Dendritic cell treated with granulocyte-macrophage colony-stimulating factor and Interleukin-4, amounts not matched to agents 40 ng/mL and 50 ng/mL, for 4 days (primary cell): ENCODE data around the gene PHOX2A.

Experiments used
- H3K27ac Mint-ChIP-seq: one replicate; pipeline ENCODE4 v1.8.0; 2022; ENCODE audit warnings: mild to moderate bottlenecking, mixed read lengths
- H3K27me3 Mint-ChIP-seq: one replicate; pipeline ENCODE4 v1.8.0; 2022; ENCODE audit warnings: mild to moderate bottlenecking, mixed read lengths
- H3K36me3 Mint-ChIP-seq: one replicate; pipeline ENCODE4 v1.8.0; 2022; ENCODE audit warnings: low read depth, mixed read lengths
- H3K4me1 Mint-ChIP-seq: one replicate; pipeline ENCODE4 v1.8.0; 2022; ENCODE audit warnings: low read depth, mixed read lengths
- H3K4me3 Mint-ChIP-seq: one replicate; pipeline ENCODE4 v1.8.0; 2022; ENCODE audit warnings: mild to moderate bottlenecking, moderate library complexity, mixed read lengths
- H3K9me3 Mint-ChIP-seq: one replicate; pipeline ENCODE4 v1.8.0; 2022; ENCODE audit warnings: mixed read lengths
- intact Hi-C: fragments of 100-400 bp; cut with micrococcal nuclease; formaldehyde crosslinking; loops from one replicate; pipeline ENCODE4 v1.15.0; 2022

The PHOX2A gene

DNA sequence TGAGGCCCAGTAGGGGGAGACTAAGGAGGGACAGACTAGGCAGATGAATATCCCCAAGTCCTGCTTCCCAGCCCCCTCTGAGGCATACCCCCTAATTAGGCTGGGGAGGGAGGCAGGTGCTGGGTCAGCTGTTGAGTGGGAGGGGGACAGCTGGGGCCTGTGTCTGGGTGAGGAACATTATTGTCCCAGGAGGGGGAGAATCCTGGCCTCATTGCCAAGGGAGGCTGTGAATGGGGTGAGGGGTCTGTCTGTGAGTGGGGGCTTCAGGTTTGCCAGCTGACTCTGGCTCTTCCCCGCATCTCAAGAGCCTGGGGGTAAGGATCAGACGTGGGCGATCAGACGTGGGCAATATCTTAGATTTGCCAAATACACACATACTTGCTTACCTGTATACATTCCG, 17.3 kb downstream of the PHOX2A start:
- Mint-ChIP-seq H3K27ac (peak overlapping the region; percentile 32), H3K4me1 (peaks cover 79% of the 10 kb centered on the region), H3K27me3 (no peaks in the 10 kb centered on the region), H3K4me3 (no peak overlapping the region), H3K36me3 (peaks cover 90% of the 10 kb centered on the region), H3K9me3 (no peaks in the 10 kb centered on the region)
- intact Hi-C loops: no loop called here

DNA sequence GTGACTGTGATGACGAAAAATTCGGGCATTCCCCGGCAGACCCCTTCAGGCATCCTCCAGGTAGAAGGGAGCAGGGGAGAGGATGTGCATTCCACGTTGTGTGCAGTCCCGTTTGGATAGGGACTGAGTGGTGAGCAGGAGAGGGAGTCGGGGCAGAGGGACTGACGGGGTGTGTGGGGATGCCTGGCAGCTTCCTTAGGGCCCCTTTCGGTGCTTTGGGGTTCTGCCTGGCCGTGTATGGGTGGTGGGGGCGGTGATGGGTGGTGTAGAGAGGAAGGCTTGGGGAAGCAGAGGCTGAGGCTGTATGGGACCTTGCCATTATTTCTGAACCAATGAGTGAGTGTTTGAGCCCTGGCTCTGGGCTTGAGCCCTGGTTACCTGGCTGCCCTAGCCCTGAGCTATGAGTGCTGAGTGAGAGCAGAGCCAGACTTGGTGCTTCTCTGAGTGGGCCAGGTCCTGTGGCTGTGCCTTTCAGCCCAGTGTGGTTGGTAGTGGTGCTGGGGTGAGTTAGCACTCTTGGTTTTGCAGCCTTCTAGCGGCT, 18.5 kb downstream of the PHOX2A start:
- intact Hi-C loops: no loop called here
- Mint-ChIP-seq H3K27me3 (no peaks in the 10 kb centered on the region), H3K36me3 (peaks cover 89% of the 10 kb centered on the region), H3K4me3 (peak overlapping the region; percentile 99), H3K4me1 (peaks cover 79% of the 10 kb centered on the region), H3K9me3 (no peaks in the 10 kb centered on the region), H3K27ac (peak overlapping the region; percentile 99)

GRCh38 chr11:72224564-72225410, 19.2 kb downstream of the PHOX2A start, which contains the start of gene INPPL1:
TSS of gene INPPL1 (plus strand) at chr11:72224767. CDS start at chr11:72224985, 218 bp downstream.
- Mint-ChIP-seq H3K27me3 (no peaks in the 10 kb centered on the region), H3K9me3 (no peaks in the 10 kb centered on the region), H3K36me3 (peaks cover 89% of the 10 kb centered on the region), H3K4me3 (peak within 1 kb of the TSS; percentile 99), H3K27ac (peak within 1 kb of the TSS; percentile 99), H3K4me1 (peaks cover 78% of the 10 kb centered on the region)
- intact Hi-C loops: loop anchor here (5.0 kb wide), 1 partner anchor 122 kb away; the partner anchor contains the start of gene LAMTOR1

- Mint-ChIP-seq H3K36me3 (peaks cover 81% of the 10 kb centered on the region), H3K27ac (peak overlapping the region; percentile 99), H3K4me3 (peak overlapping the region; percentile 99), H3K4me1 (peaks cover 71% of the 10 kb centered on the region), H3K9me3 (no peaks in the 10 kb centered on the region), H3K27me3 (no peaks in the 10 kb centered on the region)
- intact Hi-C loops: loop anchor here (1.0 to 5.0 kb wide), 2 partner anchors 112 to 122 kb away; partner anchors contain the start of genes ANAPC15 and LAMTOR1
Measured at GRCh38 chr11:72223615-72224563, 20.1 kb downstream of the PHOX2A start.

DNA sequence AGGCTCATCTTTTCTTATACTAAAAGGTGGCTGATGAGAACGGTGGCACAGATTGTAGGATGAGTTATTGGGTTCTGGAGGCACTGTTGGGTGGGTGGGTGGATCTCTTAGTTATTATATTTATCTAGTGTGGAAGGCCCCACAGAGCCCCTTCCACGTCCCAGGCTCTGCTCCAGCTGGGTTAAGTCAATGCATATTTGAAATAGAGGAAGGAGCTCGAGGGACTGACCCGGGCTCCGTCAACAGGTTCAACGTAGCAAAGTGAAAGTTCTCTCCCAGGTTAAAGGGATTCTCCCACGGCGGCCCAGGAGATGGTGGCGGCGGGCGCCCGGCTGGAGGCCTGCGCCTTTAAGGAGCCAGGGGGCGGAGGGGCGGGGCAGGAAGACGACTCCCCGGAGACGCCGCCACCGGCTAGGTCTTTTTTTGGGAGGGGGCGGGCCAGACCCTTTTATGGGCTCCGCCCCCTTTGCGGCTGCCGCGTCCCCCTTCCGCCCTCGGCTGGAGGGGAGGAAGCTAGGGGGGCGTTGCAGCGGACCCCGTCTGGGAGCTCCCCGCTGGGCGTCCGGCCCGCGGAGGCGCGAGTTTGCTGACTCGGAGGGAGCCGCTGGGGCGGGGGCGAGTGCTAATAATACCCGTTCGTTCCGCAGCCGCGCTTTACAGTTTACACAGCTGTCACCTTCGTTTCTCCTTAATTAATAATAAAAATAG, 20.9 kb downstream of the PHOX2A start:
- Mint-ChIP-seq H3K9me3 (no peaks in the 10 kb centered on the region), H3K27me3 (no peaks in the 10 kb centered on the region), H3K36me3 (peaks cover 79% of the 10 kb centered on the region), H3K27ac (peak overlapping the region; percentile 99), H3K4me1 (peaks cover 71% of the 10 kb centered on the region), H3K4me3 (peak overlapping the region; percentile 99)
- intact Hi-C loops: loop anchor here (1.0 to 5.0 kb wide), 2 partner anchors 111 to 121 kb away; partner anchors contain the start of genes ANAPC15 and LAMTOR1

- Mint-ChIP-seq H3K27ac (peak overlapping the region; percentile 99), H3K4me3 (peak overlapping the region; percentile 99), H3K27me3 (no peaks in the 10 kb centered on the region), H3K9me3 (no peaks in the 10 kb centered on the region), H3K36me3 (peaks cover 74% of the 10 kb centered on the region), H3K4me1 (peaks cover 71% of the 10 kb centered on the region)
- intact Hi-C loops: loop anchor here (5.0 kb wide), 1 partner anchor 120 kb away; the partner anchor contains the start of gene LAMTOR1
Measured at GRCh38 chr11:72222106-72222891, 21.7 kb downstream of the PHOX2A start.

DNA sequence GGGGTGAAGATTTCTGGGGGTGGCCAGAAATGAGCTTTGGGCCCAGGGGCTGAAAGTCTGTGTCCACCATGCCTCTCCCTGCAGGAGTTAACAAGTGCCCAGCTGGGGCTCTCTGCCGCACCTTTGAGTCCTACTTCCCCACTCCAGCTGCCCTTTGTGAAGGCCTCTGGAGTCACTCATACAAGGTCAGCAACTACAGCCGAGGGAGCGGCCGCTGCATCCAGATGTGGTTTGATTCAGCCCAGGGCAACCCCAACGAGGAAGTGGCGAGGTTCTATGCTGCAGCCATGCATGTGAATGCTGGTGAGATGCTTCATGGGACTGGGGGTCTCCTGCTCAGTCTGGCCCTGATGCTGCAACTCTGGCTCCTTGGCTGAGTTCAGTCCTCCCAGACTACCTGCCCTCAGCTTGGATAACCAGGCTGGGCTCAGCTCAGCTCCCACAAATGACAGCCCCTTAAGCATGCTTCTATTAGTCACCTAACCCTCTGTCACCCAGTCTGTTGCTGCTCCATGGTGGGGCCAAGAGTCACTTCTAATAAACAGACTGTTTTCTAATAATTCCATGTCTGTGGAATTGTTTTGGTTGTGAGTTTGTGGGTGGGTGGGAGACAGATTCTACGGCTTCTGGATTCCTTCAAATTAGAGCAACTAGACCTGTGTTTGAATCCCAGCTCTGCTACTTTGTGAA, 22.4 kb downstream of the PHOX2A start:
- intact Hi-C loops: loop anchor here (5.0 kb wide), 1 partner anchor 119 kb away; the partner anchor contains the start of gene LAMTOR1
- H3K4me1 Mint-ChIP-seq: peaks cover 74% of the 10 kb centered on the region
- peaks cover 73% of the 10 kb centered on the region for H3K36me3 Mint-ChIP-seq
- peak overlapping the region; percentile 43 for H3K4me3 Mint-ChIP-seq
- H3K9me3 Mint-ChIP-seq: no peaks in the 10 kb centered on the region
- peak overlapping the region; percentile 99 for H3K27ac Mint-ChIP-seq
- H3K27me3 Mint-ChIP-seq: no peaks in the 10 kb centered on the region

- peaks cover 68% of the 10 kb centered on the region for H3K36me3 Mint-ChIP-seq
Measured at GRCh38 chr11:72220696-72221363, 23.1 kb downstream of the PHOX2A start.

DNA sequence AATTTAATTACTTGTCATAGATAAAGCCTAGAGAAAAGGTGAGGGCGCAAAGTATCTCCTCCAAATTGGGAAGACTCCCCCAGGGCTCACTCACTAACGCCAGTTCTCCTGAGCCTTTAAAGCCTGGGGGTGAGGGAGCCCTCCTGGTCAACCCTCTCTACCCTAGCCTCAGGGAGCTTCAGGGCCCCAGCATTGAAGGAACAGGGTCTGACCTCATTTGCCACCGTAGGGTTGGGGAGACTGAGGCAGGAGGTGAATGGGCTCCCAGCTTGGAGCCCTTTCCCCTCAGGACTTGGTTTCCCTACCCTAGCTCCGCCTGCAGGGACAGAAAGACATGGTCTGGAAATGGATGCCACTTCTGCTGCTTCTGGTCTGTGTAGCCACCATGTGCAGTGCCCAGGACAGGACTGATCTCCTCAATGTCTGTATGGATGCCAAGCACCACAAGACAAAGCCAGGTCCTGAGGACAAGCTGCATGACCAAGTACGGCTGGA, 25.7 kb downstream of the PHOX2A start:
- H3K27me3 Mint-ChIP-seq: no peaks in the 10 kb centered on the region
- H3K36me3 Mint-ChIP-seq: peaks cover 42% of the 10 kb centered on the region
- intact Hi-C loops: no loop called here
- peak overlapping the region; percentile 85 for H3K27ac Mint-ChIP-seq
- peak overlapping the region; percentile 85 for H3K4me3 Mint-ChIP-seq
- no peaks in the 10 kb centered on the region for H3K9me3 Mint-ChIP-seq
- peaks cover 65% of the 10 kb centered on the region for H3K4me1 Mint-ChIP-seq

More at GRCh38 chr11:72220696-72221363, 23.1 kb downstream of the PHOX2A start:
- intact Hi-C loops: loop anchor here (5.0 kb wide), 1 partner anchor 119 kb away; the partner anchor contains the start of gene LAMTOR1
- H3K27me3 Mint-ChIP-seq: no peaks in the 10 kb centered on the region
- H3K4me1 Mint-ChIP-seq: peaks cover 73% of the 10 kb centered on the region
- H3K9me3 Mint-ChIP-seq: no peaks in the 10 kb centered on the region
- H3K27ac Mint-ChIP-seq: peak overlapping the region; percentile 87
- H3K4me3 Mint-ChIP-seq: peak overlapping the region; percentile 43

DNA sequence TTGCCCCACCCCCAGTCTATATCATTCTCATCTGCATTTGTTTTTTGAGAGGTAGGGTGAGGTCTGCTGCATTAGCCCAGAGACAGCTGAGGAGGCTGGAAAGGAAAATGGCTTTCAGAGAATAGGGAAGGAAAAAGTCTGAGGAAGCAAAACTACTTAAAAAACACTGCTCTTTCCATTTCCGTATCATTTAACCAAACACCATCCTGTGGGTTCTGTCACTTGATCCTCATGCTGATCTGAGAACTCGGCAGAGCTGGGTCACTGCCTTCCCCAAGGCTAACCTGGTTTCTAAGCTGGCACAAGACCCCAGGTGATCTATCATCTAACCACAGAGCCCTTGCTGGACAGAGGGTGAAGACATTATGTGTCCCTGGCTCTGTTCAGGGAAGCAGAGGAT, 26.1 kb downstream of the PHOX2A start:
- Mint-ChIP-seq H3K4me1 (peaks cover 62% of the 10 kb centered on the region), H3K36me3 (peaks cover 41% of the 10 kb centered on the region), H3K9me3 (no peaks in the 10 kb centered on the region), H3K4me3 (peak overlapping the region; percentile 85), H3K27ac (peak overlapping the region; percentile 85), H3K27me3 (no peaks in the 10 kb centered on the region)
- intact Hi-C loops: no loop called here

DNA sequence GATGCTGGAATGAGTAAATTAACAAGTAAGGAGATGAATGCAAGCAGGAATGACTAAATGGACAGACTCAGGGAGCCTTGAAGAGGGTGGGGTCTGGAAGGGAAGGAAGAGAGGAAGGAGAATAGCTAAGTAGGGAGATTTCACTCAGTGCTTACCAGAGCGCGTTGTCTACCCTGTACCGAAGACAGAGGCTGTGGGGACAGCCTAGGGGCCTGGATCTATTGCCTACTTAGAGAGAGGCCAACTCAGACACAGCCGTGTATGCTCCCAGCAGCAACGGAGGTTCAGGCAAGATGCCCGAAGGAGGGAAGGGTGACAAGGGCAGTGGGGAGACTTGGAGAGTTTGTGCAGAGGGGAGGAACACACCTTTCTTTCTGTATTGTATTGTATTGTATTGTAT, 27.3 kb downstream of the PHOX2A start, which contains the start of gene FOLR2:
Gene FOLR2, plus strand, starts transcription at position 157 of the 400 bp plus-strand sequence. CDS start 1,791 bp downstream, outside the sequence.
- Mint-ChIP-seq H3K27me3 (no peaks in the 10 kb centered on the region), H3K4me1 (peaks cover 50% of the 10 kb centered on the region), H3K36me3 (peaks cover 35% of the 10 kb centered on the region), H3K27ac (peak within 1 kb of the TSS; percentile 85), H3K9me3 (no peaks in the 10 kb centered on the region), H3K4me3 (peak within 1 kb of the TSS; percentile 85)
- intact Hi-C loops: no loop called here
